Measurements from ENCODE around the gene ANKRD13D. TPM values are rescaled to one million over a fixed set of nuclear protein-coding genes. Genes with fewer than 3 reads are reported as not detected.

ANKRD13D gene
- total RNA-seq, 1 donor from 2014 or later = 12.5 TPM

- H3K4me1 ChIP-seq (ENCODE audit: control insufficient read depth in 3 of 3, insufficient read depth in 3 of 3, low read length in 3 of 3) = no peaks in the 10 kb centered on the region
- H3K9ac ChIP-seq (ENCODE audit: low read depth in 1 of 3, low read length in 3 of 3) = no peak overlapping the region
- H3K27me3 ChIP-seq (ENCODE audit: control insufficient read depth in 3 of 3, insufficient read depth in 3 of 3, low read length in 3 of 3) = no peaks in the 10 kb centered on the region
- H3K27ac ChIP-seq (ENCODE audit: low read depth, low read length) = no peak overlapping the region
- no peak overlapping the region for H3K4me3 ChIP-seq (ENCODE audit: low read length in 3 of 3)
- H3K36me3 ChIP-seq (ENCODE audit: control insufficient read depth in 3 of 3, insufficient read depth in 3 of 3, low read length in 3 of 3) = peaks cover 0 to 4% (median 0%) of the 10 kb centered on the region in 3 donors
- no peaks in the 10 kb centered on the region for H3K9me3 ChIP-seq (ENCODE audit: control insufficient read depth in 3 of 3, low read length in 3 of 3)
These were observed 48.2 kb downstream of the ANKRD13D start for GRCh38 chr11:67337257-67337656.

- Histone ChIP-seq H3K27ac (ENCODE audit: low read depth, low read length) (no peak overlapping the region), H3K4me1 (ENCODE audit: control insufficient read depth in 3 of 3, insufficient read depth in 3 of 3, low read length in 3 of 3) (peaks cover 0 to 1% (median 0%) of the 10 kb centered on the region in 3 donors), H3K9ac (ENCODE audit: low read depth in 1 of 3, low read length in 3 of 3) (no peak overlapping the region), H3K9me3 (ENCODE audit: control insufficient read depth in 3 of 3, low read length in 3 of 3) (no peaks in the 10 kb centered on the region), H3K36me3 (ENCODE audit: control insufficient read depth in 3 of 3, insufficient read depth in 3 of 3, low read length in 3 of 3) (no peaks in the 10 kb centered on the region), H3K4me3 (ENCODE audit: low read length in 3 of 3) (no peak overlapping the region), H3K27me3 (ENCODE audit: control insufficient read depth in 3 of 3, insufficient read depth in 3 of 3, low read length in 3 of 3) (no peaks in the 10 kb centered on the region)
These were observed 55.2 kb downstream of the ANKRD13D start for GRCh38 chr11:67344264-67344663.

DNA sequence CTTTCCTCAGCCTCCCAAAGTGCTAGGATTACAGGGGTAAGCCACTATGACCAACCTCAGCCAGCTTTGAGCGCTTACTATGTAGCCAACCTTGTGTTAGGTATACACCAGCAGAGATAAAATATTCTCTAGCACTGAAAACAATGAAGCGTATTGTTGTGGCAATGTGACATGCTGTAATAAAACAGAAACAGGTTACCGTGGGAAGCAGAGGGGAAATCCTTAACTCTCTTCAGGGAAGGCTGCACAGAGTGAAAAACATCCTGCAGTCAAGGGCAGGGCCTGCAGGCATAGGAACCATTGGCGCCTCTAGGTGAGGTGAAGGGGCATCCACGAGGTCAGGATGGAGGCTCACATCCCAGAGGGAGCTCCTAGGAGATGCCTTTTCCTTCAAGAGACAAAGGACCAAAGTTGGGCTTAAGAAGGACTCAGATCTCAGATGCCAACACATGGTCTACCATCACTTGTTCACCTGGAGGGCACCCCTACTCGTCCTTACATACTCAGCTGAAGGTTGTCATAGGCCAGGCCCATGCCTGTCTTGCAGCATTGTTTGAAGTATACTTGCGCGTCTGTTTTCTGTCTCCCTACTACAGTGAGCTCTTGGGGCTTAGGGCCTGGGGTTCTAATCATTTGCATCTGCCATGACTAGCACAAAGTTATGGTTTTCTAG, 56.3 kb downstream of the ANKRD13D start:
- H3K4me1 ChIP-seq (ENCODE audit: control insufficient read depth in 3 of 3, insufficient read depth in 3 of 3, low read length in 3 of 3) = peaks cover 0 to 9% (median 2%) of the 10 kb centered on the region in 3 donors
- H3K27me3 ChIP-seq (ENCODE audit: control insufficient read depth in 3 of 3, insufficient read depth in 3 of 3, low read length in 3 of 3) = no peaks in the 10 kb centered on the region
- H3K4me3 ChIP-seq (ENCODE audit: low read length in 3 of 3) = no peak overlapping the region
- no peak overlapping the region for H3K27ac ChIP-seq (ENCODE audit: low read depth, low read length)
- no peak overlapping the region for H3K9ac ChIP-seq (ENCODE audit: low read depth in 1 of 3, low read length in 3 of 3)
- H3K36me3 ChIP-seq (ENCODE audit: control insufficient read depth in 3 of 3, insufficient read depth in 3 of 3, low read length in 3 of 3) = no peaks in the 10 kb centered on the region
- H3K9me3 ChIP-seq (ENCODE audit: control insufficient read depth in 3 of 3, low read length in 3 of 3) = no peaks in the 10 kb centered on the region

GRCh38 chr11:67345920-67346819, 57.1 kb downstream of the ANKRD13D start:
- Histone ChIP-seq H3K27ac (ENCODE audit: low read depth, low read length) (no peak overlapping the region), H3K36me3 (ENCODE audit: control insufficient read depth in 3 of 3, insufficient read depth in 3 of 3, low read length in 3 of 3) (no peaks in the 10 kb centered on the region), H3K4me1 (ENCODE audit: control insufficient read depth in 3 of 3, insufficient read depth in 3 of 3, low read length in 3 of 3) (peaks cover 2 to 9% (median 5%) of the 10 kb centered on the region in 3 donors), H3K27me3 (ENCODE audit: control insufficient read depth in 3 of 3, insufficient read depth in 3 of 3, low read length in 3 of 3) (no peaks in the 10 kb centered on the region), H3K4me3 (ENCODE audit: low read length in 3 of 3) (no peak overlapping the region), H3K9ac (ENCODE audit: low read depth in 1 of 3, low read length in 3 of 3) (no peak overlapping the region), H3K9me3 (ENCODE audit: control insufficient read depth in 3 of 3, low read length in 3 of 3) (no peaks in the 10 kb centered on the region)

DNA sequence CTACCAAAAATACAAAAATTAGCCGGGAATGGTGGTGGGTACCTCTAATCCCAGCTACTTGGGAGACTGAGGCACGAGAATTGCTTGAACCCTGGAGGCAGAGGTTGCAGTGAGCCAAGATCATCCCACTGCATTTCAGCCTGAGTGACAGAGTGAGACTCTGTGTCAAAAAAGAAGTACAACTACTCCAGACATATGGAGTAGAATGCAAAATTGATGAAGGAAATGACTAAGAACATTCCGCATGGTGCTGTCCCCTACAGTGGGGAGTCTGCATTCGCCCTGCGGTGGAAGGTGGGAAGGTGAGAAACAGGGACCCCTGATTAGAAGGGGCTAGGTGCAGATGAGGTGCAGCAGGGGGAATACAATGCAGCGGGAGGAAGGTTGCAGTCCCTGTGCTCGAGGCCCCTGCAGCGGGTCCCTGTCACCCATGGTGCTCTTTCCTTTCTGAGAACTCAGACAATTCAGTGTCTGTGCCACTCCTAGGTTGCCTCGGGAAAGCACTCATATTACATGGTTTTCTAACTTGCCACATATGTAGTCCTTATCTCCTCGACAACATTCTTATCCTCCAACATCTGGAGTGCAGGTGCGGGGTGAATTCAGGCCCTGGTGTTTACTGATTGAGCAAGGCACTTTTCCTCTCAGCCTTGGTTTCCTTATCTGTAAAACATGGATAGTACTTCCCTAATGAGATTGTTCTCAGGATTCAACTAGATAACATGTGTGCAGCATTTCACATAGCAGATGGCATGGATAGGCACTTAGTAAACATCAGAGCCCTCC, 59.1 kb downstream of the ANKRD13D start:
- Histone ChIP-seq H3K36me3 (ENCODE audit: control insufficient read depth in 3 of 3, insufficient read depth in 3 of 3, low read length in 3 of 3) (peaks cover 0 to 4% (median 0%) of the 10 kb centered on the region in 3 donors), H3K9ac (ENCODE audit: low read depth in 1 of 3, low read length in 3 of 3) (no peak overlapping the region), H3K9me3 (ENCODE audit: control insufficient read depth in 3 of 3, low read length in 3 of 3) (no peaks in the 10 kb centered on the region), H3K27me3 (ENCODE audit: control insufficient read depth in 3 of 3, insufficient read depth in 3 of 3, low read length in 3 of 3) (no peaks in the 10 kb centered on the region), H3K4me3 (ENCODE audit: low read length in 3 of 3) (no peak overlapping the region), H3K4me1 (ENCODE audit: control insufficient read depth in 3 of 3, insufficient read depth in 3 of 3, low read length in 3 of 3) (peaks cover 15 to 27% (median 22%) of the 10 kb centered on the region in 3 donors), H3K27ac (ENCODE audit: low read depth, low read length) (no peak overlapping the region)

- Histone ChIP-seq H3K9ac (ENCODE audit: low read depth in 1 of 3, low read length in 3 of 3) (peak overlapping the region in 2 of 3 donors; percentile 2 to 25), H3K27me3 (ENCODE audit: control insufficient read depth in 3 of 3, insufficient read depth in 3 of 3, low read length in 3 of 3) (no peaks in the 10 kb centered on the region), H3K4me3 (ENCODE audit: low read length in 3 of 3) (no peak overlapping the region), H3K9me3 (ENCODE audit: control insufficient read depth in 3 of 3, low read length in 3 of 3) (no peaks in the 10 kb centered on the region), H3K27ac (ENCODE audit: low read depth, low read length) (no peak overlapping the region), H3K4me1 (ENCODE audit: control insufficient read depth in 3 of 3, insufficient read depth in 3 of 3, low read length in 3 of 3) (peaks cover 20 to 31% (median 26%) of the 10 kb centered on the region in 3 donors), H3K36me3 (ENCODE audit: control insufficient read depth in 3 of 3, insufficient read depth in 3 of 3, low read length in 3 of 3) (peaks cover 0 to 4% (median 0%) of the 10 kb centered on the region in 3 donors)
These were observed 59.9 kb downstream of the ANKRD13D start for GRCh38 chr11:67349036-67349435.

- peaks cover 0 to 4% (median 0%) of the 10 kb centered on the region in 3 donors for H3K36me3 ChIP-seq (ENCODE audit: control insufficient read depth in 3 of 3, insufficient read depth in 3 of 3, low read length in 3 of 3)
- no peaks in the 10 kb centered on the region for H3K9me3 ChIP-seq (ENCODE audit: control insufficient read depth in 3 of 3, low read length in 3 of 3)
- no peaks in the 10 kb centered on the region for H3K27me3 ChIP-seq (ENCODE audit: control insufficient read depth in 3 of 3, insufficient read depth in 3 of 3, low read length in 3 of 3)
- H3K4me1 ChIP-seq (ENCODE audit: control insufficient read depth in 3 of 3, insufficient read depth in 3 of 3, low read length in 3 of 3) = peaks cover 24 to 35% (median 30%) of the 10 kb centered on the region in 3 donors
- H3K4me3 ChIP-seq (ENCODE audit: low read length in 3 of 3) = no peak overlapping the region
- H3K9ac ChIP-seq (ENCODE audit: low read depth in 1 of 3, low read length in 3 of 3) = peak overlapping the region in 2 of 3 donors; percentile 2 to 25
- H3K27ac ChIP-seq (ENCODE audit: low read depth, low read length) = no peak overlapping the region
These were observed 60.4 kb downstream of the ANKRD13D start for GRCh38 chr11:67349457-67349856.

DNA sequence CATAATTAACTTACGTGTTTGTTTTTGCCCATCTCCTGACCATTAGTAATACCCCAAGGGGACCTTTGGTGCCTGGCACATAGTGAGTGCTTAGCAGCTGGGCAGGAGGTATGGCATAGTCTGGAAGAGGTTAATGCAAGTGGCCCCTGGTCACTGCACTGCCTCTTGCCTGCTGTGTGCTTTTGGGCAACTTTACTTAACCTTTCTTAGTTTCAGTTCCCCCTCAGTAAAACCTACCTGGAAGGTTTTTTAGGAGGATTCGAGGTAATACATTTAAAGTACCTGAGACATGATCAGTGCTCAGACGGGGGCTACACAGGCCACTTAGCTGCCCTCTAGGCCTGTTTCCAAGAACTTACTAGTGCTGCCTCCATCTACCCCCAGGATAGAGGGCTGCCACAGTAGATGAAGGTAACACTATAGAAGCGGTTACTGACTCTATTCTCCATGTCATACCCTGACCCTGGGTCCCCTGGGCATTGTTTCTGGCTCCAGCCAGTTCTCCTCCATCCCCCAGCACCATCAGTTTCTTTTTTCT, 60.9 kb downstream of the ANKRD13D start:
- Histone ChIP-seq H3K4me1 (ENCODE audit: control insufficient read depth in 3 of 3, insufficient read depth in 3 of 3, low read length in 3 of 3) (peaks cover 29 to 40% (median 36%) of the 10 kb centered on the region in 3 donors), H3K4me3 (ENCODE audit: low read length in 3 of 3) (no peak overlapping the region), H3K9ac (ENCODE audit: low read depth in 1 of 3, low read length in 3 of 3) (no peak overlapping the region), H3K9me3 (ENCODE audit: control insufficient read depth in 3 of 3, low read length in 3 of 3) (no peaks in the 10 kb centered on the region), H3K27me3 (ENCODE audit: control insufficient read depth in 3 of 3, insufficient read depth in 3 of 3, low read length in 3 of 3) (no peaks in the 10 kb centered on the region), H3K36me3 (ENCODE audit: control insufficient read depth in 3 of 3, insufficient read depth in 3 of 3, low read length in 3 of 3) (peaks cover 0 to 4% (median 0%) of the 10 kb centered on the region in 3 donors), H3K27ac (ENCODE audit: low read depth, low read length) (no peak overlapping the region)

- H3K27ac ChIP-seq (ENCODE audit: low read depth, low read length) = peak overlapping the region; percentile 100
- no peaks in the 10 kb centered on the region for H3K9me3 ChIP-seq (ENCODE audit: control insufficient read depth in 3 of 3, low read length in 3 of 3)
- H3K4me3 ChIP-seq (ENCODE audit: low read length in 3 of 3) = peak overlapping the region in 2 of 3 donors; percentile 4 to 38
- H3K4me1 ChIP-seq (ENCODE audit: control insufficient read depth in 3 of 3, insufficient read depth in 3 of 3, low read length in 3 of 3) = peaks cover 31 to 55% (median 50%) of the 10 kb centered on the region in 3 donors
- peaks cover 0 to 4% (median 0%) of the 10 kb centered on the region in 3 donors for H3K36me3 ChIP-seq (ENCODE audit: control insufficient read depth in 3 of 3, insufficient read depth in 3 of 3, low read length in 3 of 3)
- peak overlapping the region in 1 of 3 donors; percentile 54 for H3K9ac ChIP-seq (ENCODE audit: low read depth in 1 of 3, low read length in 3 of 3)
- no peaks in the 10 kb centered on the region for H3K27me3 ChIP-seq (ENCODE audit: control insufficient read depth in 3 of 3, insufficient read depth in 3 of 3, low read length in 3 of 3)
These were observed 62.3 kb downstream of the ANKRD13D start for GRCh38 chr11:67351275-67352005.

Measured in skeletal muscle tissue (tissue), 4 donors.